PC-9 (cell line): Measurements from ENCODE around the gene METRN. TPM values are rescaled to one million over a fixed set of nuclear protein-coding genes. Genes with fewer than 3 reads are reported as not detected.
"Not testable (repeated sequence)": the region's sequence is repeated elsewhere in the genome, so short reads cannot be mapped to it uniquely, and the experiment has no call there.

ENCODE experiments used
- BruUV-seq: library from RNA; stranded (reverse); fragments of 400-500 nt; replicated peaks from 2 replicates; lab custom pipeline; 2021; lab: Mats Ljungman, UMichigan
- CTCF ChIA-PET: fragments of 300-600 bp; sonication (Branson Sonifier 250); formaldehyde crosslinking; loops from one replicate; lab custom pipeline; 2022; ENCODE audit warnings: antibody characterized with exemption; lab: Charles Lee
- POLR2A ChIA-PET: fragments of 300-600 bp; sonication (Branson Sonifier 250); formaldehyde crosslinking; loops from one replicate; lab custom pipeline; 2022; ENCODE audit warnings: antibody characterized with exemption; ENCODE audit not compliant: unreplicated experiment; lab: Charles Lee
- DNase-seq, 2 experiments: peaks; one replicate each; pipeline versions ENCODE4 v3.0.0 to v3.0.0-alpha.2; 2015 to 2022; ENCODE audit warnings: mixed read lengths in 1 of 2
- H2AFZ ChIP-seq: fragments of 200-600 bp; sonication (generic); 2 replicates; pipeline ENCODE4 v1.8.1; 2017; ENCODE audit warnings: antibody characterized with exemption
- H3F3A ChIP-seq: fragments of 200-600 bp; sonication (generic); 2 replicates; pipeline ENCODE4 v1.8.1; 2017; ENCODE audit warnings: antibody characterized with exemption, mild to moderate bottlenecking, low read depth; ENCODE audit not compliant: insufficient read depth
- H3K27ac ChIP-seq: fragments of 200-600 bp; sonication (generic); 2 replicates; pipeline ENCODE4 v1.6.1; 2016; ENCODE audit warnings: mixed run types
- H3K27me3 ChIP-seq: fragments of 200-600 bp; sonication (generic); 2 replicates; pipeline ENCODE4 v1.6.1; 2016; ENCODE audit warnings: low read depth, mixed run types; ENCODE audit not compliant: insufficient read depth
- H3K36me3 ChIP-seq: fragments of 200-600 bp; sonication (generic); 2 replicates; pipeline ENCODE4 v1.6.1; 2016; ENCODE audit warnings: low read depth, mixed run types
- H3K4me1 ChIP-seq: fragments of 200-600 bp; sonication (generic); replicated peaks from 2 replicates; pipeline ENCODE4 v1.6.1; 2016; ENCODE audit warnings: mixed run types; ENCODE audit not compliant: insufficient read depth
- H3K4me2 ChIP-seq: fragments of 200-600 bp; sonication (generic); 2 replicates; pipeline ENCODE4 v1.6.1; 2017; ENCODE audit warnings: mixed run types
- H3K4me3 ChIP-seq: fragments of 200-600 bp; sonication (generic); 2 replicates; pipeline ENCODE4 v1.6.1; 2016; ENCODE audit warnings: mixed run types
- H3K79me2 ChIP-seq: fragments of 200-600 bp; sonication (generic); 2 replicates; pipeline ENCODE4 v1.6.1; 2017; ENCODE audit warnings: low read depth, mixed run types
- H3K9me2 ChIP-seq: fragments of 200-600 bp; sonication (generic); 2 replicates; pipeline ENCODE4 v1.8.1; 2017; ENCODE audit warnings: mild to moderate bottlenecking; ENCODE audit not compliant: insufficient read depth
- H3K9me3 ChIP-seq: fragments of 200-600 bp; sonication (generic); 2 replicates; pipeline ENCODE4 v1.8.1; 2016; ENCODE audit warnings: low read depth; ENCODE audit not compliant: insufficient read depth
- H4K20me1 ChIP-seq: fragments of 200-600 bp; sonication (generic); 2 replicates; pipeline ENCODE4 v1.8.1; 2017; ENCODE audit not compliant: insufficient read depth
- EZH2 ChIP-seq: fragments of 200-600 bp; sonication (generic); IDR thresholded peaks from 2 replicates; pipeline ENCODE4 v1.8.0; 2017; ENCODE audit warnings: antibody characterized with exemption, low read depth
- intact Hi-C: fragments of 100-400 bp; cut with micrococcal nuclease; formaldehyde crosslinking; loops from one replicate; pipeline ENCODE4 v1.10.0; 2022; ENCODE audit not compliant: unreplicated experiment
- total RNA-seq: library from RNA; stranded (reverse); gene quantifications from 2 replicates; pipeline ENCODE4 v1.2.3, GENCODE V29; 2021
- TF ChIP-seq, protein P1 (sequence below): fragments of 200-600 bp; sonication (generic); conservative IDR thresholded peaks from 2 replicates; pipeline ENCODE4 v1.6.1; 2017; ENCODE audit warnings: mixed run types, antibody characterized with exemption, mild to moderate bottlenecking, moderate library complexity

METRN gene
- total RNA-seq, 1 experiment from 2014 or later: 77.5 TPM

DNA sequence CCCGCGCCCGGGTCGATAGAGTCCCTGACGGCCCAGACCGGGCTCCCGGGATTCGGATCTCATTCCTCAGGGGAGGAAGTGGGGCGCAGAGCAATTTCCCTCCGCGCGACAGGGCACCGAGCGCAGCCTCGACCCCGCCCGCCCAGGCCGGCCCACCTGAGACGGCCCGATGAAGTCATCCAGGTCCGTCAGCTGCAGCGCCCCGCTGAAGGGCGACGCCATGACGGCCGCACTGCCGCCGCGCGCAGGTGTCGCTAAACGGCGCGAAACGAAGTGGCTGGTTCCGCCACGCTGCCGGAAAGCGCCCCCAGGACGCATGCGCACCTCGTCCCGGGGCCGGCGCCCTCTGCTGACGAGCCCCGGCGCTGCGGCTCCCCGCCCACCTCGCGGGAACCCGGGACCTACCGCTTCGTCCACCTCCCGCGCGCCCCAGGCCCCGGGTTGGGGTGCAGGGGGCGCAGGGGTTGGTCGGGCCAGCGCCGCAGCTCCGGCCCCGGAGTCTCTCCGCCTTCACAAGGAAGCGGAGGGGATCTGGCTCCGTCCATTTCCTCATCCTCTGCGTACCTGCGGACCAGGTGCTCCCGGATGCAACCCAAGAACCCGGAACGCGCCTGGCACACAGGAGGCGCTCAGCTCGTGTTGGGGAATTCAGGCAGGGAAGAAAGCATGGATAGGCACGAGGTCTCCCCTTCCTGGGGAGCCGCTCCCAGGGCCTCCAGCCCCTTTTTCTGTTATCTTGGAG is 26.0 kb downstream of the METRN start, which contains the start of gene CIAO3:
CIAO3 (minus strand) TSS at position 234 of the 742 bp plus-strand sequence; CDS start at position 222, 12 bp downstream.
- DNase-seq: peak; percentile 78 to 96
- Histone ChIP-seq H3K27me3 (no peaks in the 10 kb centered on the region), H3K9me2 (no peaks in the 10 kb centered on the region), H2AFZ (peak within 1 kb of the TSS; percentile 96), H3K4me1 (no peaks in the 10 kb centered on the region; the same call in 1 of the 2 replicates), H4K20me1 (no peaks in the 10 kb centered on the region), H3K79me2 (peaks cover 11% of the 10 kb centered on the region; the same call in 1 of the 2 replicates), H3K36me3 (no peaks in the 10 kb centered on the region), H3K4me2 (peak within 1 kb of the TSS; percentile 95), H3K9me3 (no peaks in the 10 kb centered on the region), H3K27ac (peak within 1 kb of the TSS; percentile 34; the same call in 1 of the 2 replicates), H3K4me3 (peak within 1 kb of the TSS; percentile 91), H3F3A (peaks cover 5% of the 10 kb centered on the region; the same call in 1 of the 2 replicates)
- intact Hi-C loops: loop anchor here (1.0 to 2.0 kb wide), 3 partner anchors 13 to 36 kb away; partner anchors contain the start of gene MSLN
- TF ChIP-seq EZH2: no peak
- TF ChIP-seq, protein P1, sequence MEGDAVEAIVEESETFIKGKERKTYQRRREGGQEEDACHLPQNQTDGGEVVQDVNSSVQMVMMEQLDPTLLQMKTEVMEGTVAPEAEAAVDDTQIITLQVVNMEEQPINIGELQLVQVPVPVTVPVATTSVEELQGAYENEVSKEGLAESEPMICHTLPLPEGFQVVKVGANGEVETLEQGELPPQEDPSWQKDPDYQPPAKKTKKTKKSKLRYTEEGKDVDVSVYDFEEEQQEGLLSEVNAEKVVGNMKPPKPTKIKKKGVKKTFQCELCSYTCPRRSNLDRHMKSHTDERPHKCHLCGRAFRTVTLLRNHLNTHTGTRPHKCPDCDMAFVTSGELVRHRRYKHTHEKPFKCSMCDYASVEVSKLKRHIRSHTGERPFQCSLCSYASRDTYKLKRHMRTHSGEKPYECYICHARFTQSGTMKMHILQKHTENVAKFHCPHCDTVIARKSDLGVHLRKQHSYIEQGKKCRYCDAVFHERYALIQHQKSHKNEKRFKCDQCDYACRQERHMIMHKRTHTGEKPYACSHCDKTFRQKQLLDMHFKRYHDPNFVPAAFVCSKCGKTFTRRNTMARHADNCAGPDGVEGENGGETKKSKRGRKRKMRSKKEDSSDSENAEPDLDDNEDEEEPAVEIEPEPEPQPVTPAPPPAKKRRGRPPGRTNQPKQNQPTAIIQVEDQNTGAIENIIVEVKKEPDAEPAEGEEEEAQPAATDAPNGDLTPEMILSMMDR: peak; percentile 82
- ChIA-PET POLR2A (interaction anchor here (0.5 to 0.7 kb wide), 4 partner anchors 21 to 448 kb away, joined by 3 to 4 read pairs (median 4); no protein-coding TSS in a partner anchor), CTCF (interaction anchor here (0.6 to 1.2 kb wide), 3 partner anchors 11 to 22 kb away, joined by 3 to 5 read pairs (median 4); no protein-coding TSS in a partner anchor)
- no TSS peak for BruUV-seq

DNA sequence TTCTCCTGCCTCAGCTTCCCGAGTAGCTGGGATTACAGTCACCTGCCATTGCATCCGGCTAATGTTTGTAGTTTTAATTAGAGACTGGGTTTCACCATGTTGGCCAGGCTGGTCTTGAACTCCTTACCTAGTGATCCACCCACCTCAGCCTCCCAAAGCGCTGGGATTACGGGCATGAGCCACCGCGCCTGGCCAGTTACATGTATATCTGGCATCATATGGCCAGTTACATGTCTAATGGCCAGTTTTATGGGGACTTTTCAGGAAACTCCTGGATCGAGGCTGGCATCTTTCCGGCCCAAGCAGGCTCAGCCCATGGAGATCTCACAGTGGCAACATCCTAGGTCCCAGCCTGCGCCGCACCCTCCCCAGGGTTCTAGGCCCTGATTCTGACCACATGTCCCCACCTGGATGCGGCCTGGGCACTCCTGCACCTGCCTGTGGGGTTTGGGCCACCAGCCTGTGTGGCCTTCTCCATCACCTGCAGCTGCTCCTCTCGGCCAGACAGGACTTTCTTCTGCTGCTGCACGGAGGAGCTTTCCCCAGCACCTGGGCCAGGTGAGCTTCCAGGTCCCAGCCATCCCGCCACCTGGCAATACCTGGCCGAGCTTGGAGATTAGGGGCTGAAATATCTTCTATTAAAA is 27.2 kb downstream of the METRN start:
- no peaks in the 10 kb centered on the region for H3K9me2 ChIP-seq
- no peaks in the 10 kb centered on the region for H3K9me3 ChIP-seq
- intact Hi-C loops: loop anchor here (2.0 kb wide), 2 partner anchors 19 to 35 kb away; partner anchors contain the start of gene MSLN
- peak overlapping the region; percentile 78; the same call in 1 of the 2 replicates for H3K4me2 ChIP-seq
- TF ChIP-seq, protein P1: no peak
- TF ChIP-seq EZH2: no peak
- no peaks in the 10 kb centered on the region for H3K36me3 ChIP-seq
- peaks cover 11% of the 10 kb centered on the region; the same call in 1 of the 2 replicates for H3K79me2 ChIP-seq
- DNase-seq: peak in 1 of 2 experiments; percentile 12
- no peak overlapping the region for H3K4me3 ChIP-seq
- H4K20me1 ChIP-seq: no peaks in the 10 kb centered on the region
- H2AFZ ChIP-seq: no peak overlapping the region
- H3F3A ChIP-seq: peaks cover 5% of the 10 kb centered on the region; the same call in 1 of the 2 replicates
- no peaks in the 10 kb centered on the region for H3K27me3 ChIP-seq
- BruUV-seq: no TSS peak
- POLR2A ChIA-PET: interaction anchor here (0.5 kb wide), 1 partner anchor 19 kb away, joined by 3 read pairs; the partner anchor contains the start of gene MSLN
- no peak overlapping the region for H3K27ac ChIP-seq
- CTCF ChIA-PET: interaction anchor here (0.6 to 0.7 kb wide), 4 partner anchors 14 to 47 kb away, joined by 3 to 10 read pairs (median 6); no protein-coding TSS in a partner anchor
- no peaks in the 10 kb centered on the region; the same call in 1 of the 2 replicates for H3K4me1 ChIP-seq

DNA sequence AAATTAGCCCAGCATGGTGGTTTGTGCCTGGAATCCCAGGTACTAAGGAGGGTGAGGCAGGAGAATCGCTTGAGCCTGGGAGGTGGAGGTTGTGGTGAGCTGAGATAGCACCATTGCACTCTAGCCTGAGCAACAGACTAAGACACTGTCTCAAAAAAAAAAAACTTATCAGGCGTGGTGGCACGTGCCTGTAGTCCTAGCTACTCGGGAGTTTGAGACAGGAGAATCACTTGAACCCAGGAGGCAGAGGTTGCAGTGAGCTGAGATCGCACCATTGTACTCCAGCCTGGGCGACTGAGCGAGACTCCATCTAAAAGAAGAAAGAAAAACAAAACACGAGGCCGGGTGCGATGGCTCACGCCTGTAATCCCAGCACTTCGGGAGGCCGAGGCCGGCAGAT is 28.0 kb downstream of the METRN start:
- H3K27me3 ChIP-seq, DNase-seq, H3K4me3 ChIP-seq, intact Hi-C loops, H3K4me2 ChIP-seq, H2AFZ ChIP-seq, BruUV-seq, H4K20me1 ChIP-seq, H3K4me1 ChIP-seq, H3K9me3 ChIP-seq, H3K27ac ChIP-seq, H3K9me2 ChIP-seq, H3K36me3 ChIP-seq, POLR2A ChIA-PET, H3F3A ChIP-seq: not testable (repeated sequence)
- CTCF ChIA-PET: interaction anchor here (0.6 to 0.7 kb wide), 2 partner anchors 45 to 47 kb away, joined by 3 to 7 read pairs; partner anchors contain the start of genes CHTF18 and RPUSD1
- peaks cover 11% of the 10 kb centered on the region; the same call in 1 of the 2 replicates for H3K79me2 ChIP-seq
